ENCODE measurements around the gene GRIK1.

GRIK1 gene

GRCh38 chr21:29641635-29642550, 297.9 kb downstream of the GRIK1 start:
- TF ChIP-seq CTCF (IDR thresholded peaks at IDR 0.05; ENCODE audit: borderline replicate concordance, control extremely low read depth, extremely low read depth, insufficient read depth, missing control alignments), result no peak
- in situ Hi-C loops (cut with MboI; ENCODE audit: low sequenced_read_pairs, unreplicated experiment), result no loop called here
- DNase-seq (ENCODE audit: low spot score), result no peak

- DNase-seq (ENCODE audit: low spot score), result no peak
- TF ChIP-seq CTCF (IDR thresholded peaks at IDR 0.05; ENCODE audit: borderline replicate concordance, control extremely low read depth, extremely low read depth, insufficient read depth, missing control alignments), result no peak
- in situ Hi-C loops (cut with MboI; ENCODE audit: low sequenced_read_pairs, unreplicated experiment), result no loop called here
These were observed 298.7 kb downstream of the GRIK1 start for GRCh38 chr21:29641001-29641634.

GRCh38 chr21:29640080-29640508, 299.7 kb downstream of the GRIK1 start:
- TF ChIP-seq CTCF (IDR thresholded peaks at IDR 0.05; ENCODE audit: borderline replicate concordance, control extremely low read depth, extremely low read depth, insufficient read depth, missing control alignments), result no peak
- in situ Hi-C loops (cut with MboI; ENCODE audit: low sequenced_read_pairs, unreplicated experiment), result no loop called here
- DNase-seq (ENCODE audit: low spot score), result no peak

- DNase-seq (ENCODE audit: low spot score), result no peak
- in situ Hi-C loops (cut with MboI; ENCODE audit: low sequenced_read_pairs, unreplicated experiment), result no loop called here
These were observed 300.3 kb downstream of the GRIK1 start for GRCh38 chr21:29639366-29640079.

DNA sequence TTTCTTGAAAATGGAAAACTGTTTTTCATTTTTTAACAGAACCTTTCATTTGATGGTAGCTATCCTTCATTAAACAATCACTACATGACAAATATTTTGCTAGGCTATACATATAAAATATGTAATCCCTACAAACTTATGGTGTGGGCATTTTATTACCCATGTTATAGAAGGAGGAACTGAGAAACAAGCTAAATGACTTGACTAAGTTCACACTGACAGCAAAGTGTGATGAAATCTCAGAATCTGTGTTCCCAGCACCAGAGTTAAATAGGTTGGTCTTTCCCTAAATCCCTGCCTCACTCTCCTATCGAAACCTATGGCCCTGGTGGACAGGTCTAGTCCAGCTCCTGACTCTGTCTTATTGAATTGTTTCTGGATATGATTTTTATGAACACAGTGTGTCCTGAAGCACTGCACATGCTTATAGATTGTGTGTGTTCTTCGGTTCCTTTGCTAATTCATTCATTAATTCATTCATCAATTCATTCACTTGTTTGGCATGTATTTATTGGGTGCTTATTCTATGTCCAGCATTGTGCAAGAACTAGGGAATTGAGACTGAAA, 301.0 kb downstream of the GRIK1 start:
- no peak for DNase-seq (ENCODE audit: low spot score)
- in situ Hi-C loops (cut with MboI; ENCODE audit: low sequenced_read_pairs, unreplicated experiment), result no loop called here
- no peak for TF ChIP-seq CTCF (IDR thresholded peaks at IDR 0.05; ENCODE audit: borderline replicate concordance, control extremely low read depth, extremely low read depth, insufficient read depth, missing control alignments)

More at GRCh38 chr21:29639366-29640079, 300.3 kb downstream of the GRIK1 start:
- TF ChIP-seq CTCF (IDR thresholded peaks at IDR 0.05; ENCODE audit: borderline replicate concordance, control extremely low read depth, extremely low read depth, insufficient read depth, missing control alignments), result no peak

GRCh38 chr21:29638138-29638537, 301.7 kb downstream of the GRIK1 start:
- in situ Hi-C loops (cut with MboI; ENCODE audit: low sequenced_read_pairs, unreplicated experiment), result no loop called here
- DNase-seq (ENCODE audit: low spot score), result no peak
- TF ChIP-seq CTCF (IDR thresholded peaks at IDR 0.05; ENCODE audit: borderline replicate concordance, control extremely low read depth, extremely low read depth, insufficient read depth, missing control alignments), result no peak

All from GM13976 (cell line).